Neuronal stem cell (in vitro differentiated cells): ENCODE measurements around the gene IRF6.

Experiments used
- DNase-seq: peaks from one replicate; pipeline ENCODE4 v3.0.0-alpha.2; 2013; ENCODE audit warnings: low spot score
- H2AFZ ChIP-seq: one replicate; pipeline ENCODE4 v1.6.1; 2013; ENCODE audit warnings: mild to moderate bottlenecking, low read length, inconsistent platforms
- H2AK5ac ChIP-seq: 2 replicates; pipeline ENCODE4 v1.6.1; 2013; ENCODE audit warnings: low read depth, mild to moderate bottlenecking, inconsistent platforms, low read length, moderate library complexity, mixed read lengths
- H2BK120ac ChIP-seq: 2 replicates; pipeline ENCODE4 v1.6.1; 2013; ENCODE audit warnings: low read depth, mild to moderate bottlenecking, inconsistent platforms, low read length, moderate library complexity, mixed read lengths
- H2BK12ac ChIP-seq: one replicate; pipeline ENCODE4 v1.6.1; 2013; ENCODE audit warnings: low read length, inconsistent platforms
- H2BK15ac ChIP-seq: 2 replicates; pipeline ENCODE4 v1.6.1; 2013; ENCODE audit warnings: mild to moderate bottlenecking, low read length, inconsistent platforms, mixed read lengths
- H2BK5ac ChIP-seq: one replicate; pipeline ENCODE4 v1.6.1; 2013; ENCODE audit warnings: inconsistent platforms, mild to moderate bottlenecking, low read length, moderate library complexity
- H3K14ac ChIP-seq: one replicate; pipeline ENCODE4 v1.6.1; 2013; ENCODE audit warnings: low read length, inconsistent platforms
- H3K18ac ChIP-seq: 2 replicates; pipeline ENCODE4 v1.6.1; 2013; ENCODE audit warnings: low read length, inconsistent platforms
- H3K23ac ChIP-seq: 2 replicates; pipeline ENCODE4 v1.6.1; 2013; ENCODE audit warnings: low read depth, mild to moderate bottlenecking, mixed read lengths, low read length, inconsistent platforms; ENCODE audit not compliant: poor library complexity
- H3K27ac ChIP-seq: replicated peaks from 3 replicates; pipeline ENCODE4 v1.5.1; 2013; ENCODE audit warnings: low read length, inconsistent platforms
- H3K27me3 ChIP-seq, 3 experiments: 2 replicates each; pipeline ENCODE4 v1.6.1; 2013; ENCODE audit warnings: low read length in 3 of 3, mild to moderate bottlenecking in 2 of 3, inconsistent platforms in 1 of 3, low read depth in 1 of 3, mixed read lengths in 1 of 3, moderate library complexity in 1 of 3; ENCODE audit not compliant: control insufficient read depth in 3 of 3, insufficient read depth in 3 of 3
- H3K36me3 ChIP-seq, 2 donors: replicated peaks in 1 of 2; 2 replicates each; pipeline ENCODE4 v1.6.1; 2013; ENCODE audit warnings: low read length in 2 of 2; ENCODE audit not compliant: control insufficient read depth in 2 of 2, insufficient read depth in 2 of 2
- H3K4ac ChIP-seq: 2 replicates; pipeline ENCODE4 v1.6.1; 2013; ENCODE audit warnings: inconsistent platforms, mild to moderate bottlenecking, low read length, moderate library complexity
- H3K4me1 ChIP-seq, 2 donors: 1 replicate in 1 of 2; 2 replicates in 1 of 2; pipeline ENCODE4 v1.6.1; 2013; ENCODE audit warnings: low read length in 2 of 2, low read depth in 1 of 2; ENCODE audit not compliant: control insufficient read depth in 2 of 2, insufficient read depth in 1 of 2
- H3K4me2 ChIP-seq: one replicate; pipeline ENCODE4 v1.6.1; 2013; ENCODE audit warnings: mild to moderate bottlenecking, low read length, inconsistent platforms; ENCODE audit not compliant: insufficient read depth, poor library complexity, severe bottlenecking
- H3K4me3 ChIP-seq, 2 donors: 2 replicates each; pipeline ENCODE4 v1.5.1; 2013; ENCODE audit warnings: low read length in 2 of 2, mild to moderate bottlenecking in 2 of 2, inconsistent platforms in 1 of 2, moderate library complexity in 1 of 2
- H3K79me1 ChIP-seq: one replicate; pipeline ENCODE4 v1.6.1; 2013; ENCODE audit warnings: low read depth, mild to moderate bottlenecking, inconsistent platforms, low read length, moderate library complexity
- H3K9ac ChIP-seq: one replicate; pipeline ENCODE4 v1.6.1; 2013; ENCODE audit warnings: mild to moderate bottlenecking, low read depth, low read length, inconsistent platforms; ENCODE audit not compliant: poor library complexity
- H3K9me3 ChIP-seq, 2 donors: replicated peaks in 1 of 2; 2 replicates each; pipeline versions ENCODE3 to v1.6.1; 2013; ENCODE audit warnings: low read length in 2 of 2, mild to moderate bottlenecking in 2 of 2, inconsistent platforms in 1 of 2, low read depth in 1 of 2, mixed read lengths in 1 of 2, moderate library complexity in 1 of 2; ENCODE audit not compliant: control insufficient read depth in 2 of 2, insufficient read depth in 1 of 2
- H4K8ac ChIP-seq: one replicate; pipeline ENCODE4 v1.6.1; 2013; ENCODE audit warnings: low read depth, mild to moderate bottlenecking, inconsistent platforms, low read length, moderate library complexity
- H4K91ac ChIP-seq: one replicate; pipeline ENCODE4 v1.6.1; 2013; ENCODE audit warnings: low read length, low read depth, mild to moderate bottlenecking, inconsistent platforms; ENCODE audit not compliant: poor library complexity
- WGBS, 2 donors: extraction: QIAGEN DNeasy Blood & Tissue Kit; methylation state at CpG; one replicate each; pipeline ENCODE4 v1.1.7; 2013; ENCODE audit warnings: missing lambda C conversion rate in 2 of 2, mixed read lengths in 1 of 2; ENCODE audit not compliant: insufficient read length in 2 of 2, insufficient replicate concordance in 1 of 2; ENCODE audit errors: extremely low coverage in 2 of 2; 5-methylcytosine and 5-hydroxymethylcytosine counted together

The IRF6 gene

DNA sequence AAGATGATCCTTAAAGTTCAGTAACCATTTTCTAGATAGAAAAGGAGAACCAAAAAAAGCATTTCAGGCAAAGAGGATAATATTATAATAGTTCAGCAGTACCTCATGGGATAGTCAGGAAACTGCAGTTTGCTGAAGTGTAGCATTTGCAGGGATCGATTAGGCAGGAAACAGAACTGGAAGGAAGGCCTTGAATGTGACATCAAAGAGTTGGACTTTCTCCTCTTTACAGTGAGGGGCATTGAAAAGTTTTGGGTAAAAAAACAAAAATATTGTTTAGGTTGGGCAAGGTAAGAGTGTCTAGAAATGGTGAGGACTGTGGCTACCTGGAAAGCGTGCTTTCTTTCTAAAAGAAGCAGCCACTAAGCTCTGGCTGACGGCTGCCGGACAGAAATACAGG lies 8.0 kb upstream of the IRF6 start:
- no peak overlapping the region for H3K18ac ChIP-seq
- DNase-seq: no peak
- H3K9ac ChIP-seq: no peak overlapping the region
- WGBS, 2 donors: no CpG with 5 or more reads among the region's 4 CpGs
- no peak overlapping the region for H2BK120ac ChIP-seq
- no peaks in the 10 kb centered on the region for H3K9me3 ChIP-seq
- H2BK5ac ChIP-seq: no peak overlapping the region
- H3K4me3 ChIP-seq: no peak overlapping the region
- H3K14ac ChIP-seq: no peak overlapping the region
- no peak overlapping the region for H3K4me2 ChIP-seq
- no peak overlapping the region for H3K4ac ChIP-seq
- no peak overlapping the region for H4K91ac ChIP-seq
- no peak overlapping the region for H3K27ac ChIP-seq
- H3K4me1 ChIP-seq: peaks cover 3 to 4% of the 10 kb centered on the region in 2 donors
- no peaks in the 10 kb centered on the region for H3K79me1 ChIP-seq
- H3K23ac ChIP-seq: no peak overlapping the region
- no peak overlapping the region for H4K8ac ChIP-seq
- H3K36me3 ChIP-seq: no peaks in the 10 kb centered on the region
- no peak overlapping the region for H2BK12ac ChIP-seq
- H2AK5ac ChIP-seq: no peak overlapping the region
- no peak overlapping the region for H2AFZ ChIP-seq
- H2BK15ac ChIP-seq: no peak overlapping the region
- peaks cover 0 to 45% (median 0%) of the 10 kb centered on the region in 3 experiments for H3K27me3 ChIP-seq

DNA sequence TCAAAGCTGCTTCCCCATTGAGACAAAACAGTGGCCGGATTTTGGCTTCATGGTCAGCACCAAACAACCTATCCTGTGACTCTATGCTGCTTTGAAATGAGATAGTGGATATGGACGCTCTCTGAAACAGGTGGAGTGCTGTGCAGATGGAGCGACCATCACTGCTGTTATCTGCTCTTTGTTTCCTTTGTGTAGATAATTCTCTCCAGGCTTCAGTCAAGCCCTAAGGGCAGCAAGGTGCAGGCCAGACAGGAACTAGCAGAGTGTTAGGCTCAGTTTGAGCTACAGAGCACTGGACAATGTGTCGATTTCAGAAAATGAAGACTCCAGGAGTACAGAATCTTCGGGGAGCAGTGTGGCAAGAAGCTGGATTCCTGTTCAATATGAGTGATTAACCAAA lies 4.8 kb upstream of the IRF6 start:
- H3K4me2 ChIP-seq: no peak overlapping the region
- no peaks in the 10 kb centered on the region for H3K36me3 ChIP-seq
- no peak overlapping the region for H3K4ac ChIP-seq
- no CpG with 5 or more reads among the region's 5 CpGs for WGBS, 2 donors
- H3K18ac ChIP-seq: no peak overlapping the region
- H2BK5ac ChIP-seq: no peak overlapping the region
- H3K9ac ChIP-seq: no peak overlapping the region
- no peak overlapping the region for H3K27ac ChIP-seq
- H3K27me3 ChIP-seq: peaks cover 0 to 35% (median 1%) of the 10 kb centered on the region in 3 experiments
- H2BK15ac ChIP-seq: no peak overlapping the region
- H4K91ac ChIP-seq: no peak overlapping the region
- H2BK120ac ChIP-seq: no peak overlapping the region
- no peak for DNase-seq
- H2AFZ ChIP-seq: peak overlapping the region; percentile 73
- peaks cover 0 to under 1% of the 10 kb centered on the region in 2 donors for H3K9me3 ChIP-seq
- no peak overlapping the region for H3K4me3 ChIP-seq
- peaks cover 4 to 7% of the 10 kb centered on the region in 2 donors for H3K4me1 ChIP-seq
- H2AK5ac ChIP-seq: no peak overlapping the region
- no peak overlapping the region for H4K8ac ChIP-seq
- no peak overlapping the region for H2BK12ac ChIP-seq
- H3K79me1 ChIP-seq: no peaks in the 10 kb centered on the region
- no peak overlapping the region for H3K23ac ChIP-seq
- H3K14ac ChIP-seq: no peak overlapping the region

DNA sequence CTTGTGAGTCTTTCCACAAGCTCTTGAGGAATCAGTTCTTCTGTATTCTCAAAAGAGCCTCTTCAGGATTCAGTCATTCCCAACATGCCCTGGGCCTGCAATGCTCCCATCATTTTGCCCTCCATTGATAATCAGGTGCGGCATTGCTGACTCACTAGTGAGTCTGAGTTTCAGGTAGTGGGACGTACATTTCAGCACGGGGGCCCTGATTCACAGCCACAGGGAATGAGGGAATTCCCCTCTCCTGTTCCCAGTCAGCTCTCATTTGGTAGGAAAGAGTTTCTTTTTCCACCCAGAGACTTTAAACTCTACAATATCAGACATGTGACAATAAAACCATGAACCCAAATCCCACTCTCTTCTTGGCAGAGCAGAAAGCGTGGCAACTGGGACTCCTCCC lies 3.7 kb upstream of the IRF6 start:
- no peak for DNase-seq
- Histone ChIP-seq H2BK12ac (no peak overlapping the region), H3K36me3 (no peaks in the 10 kb centered on the region), H3K9ac (no peak overlapping the region), H2BK120ac (no peak overlapping the region), H3K14ac (no peak overlapping the region), H2BK5ac (no peak overlapping the region), H3K18ac (no peak overlapping the region), H3K4ac (no peak overlapping the region), H3K23ac (no peak overlapping the region), H3K4me1 (peaks cover 4 to 8% of the 10 kb centered on the region in 2 donors), H3K27me3 (peaks cover 0 to 42% (median 13%) of the 10 kb centered on the region in 3 experiments), H2BK15ac (no peak overlapping the region), H2AK5ac (no peak overlapping the region), H3K9me3 (peaks cover 0 to 4% of the 10 kb centered on the region in 2 donors), H3K27ac (no peak overlapping the region), H3K4me2 (no peak overlapping the region), H3K79me1 (no peaks in the 10 kb centered on the region), H4K8ac (no peak overlapping the region), H3K4me3 (no peak overlapping the region), H2AFZ (no peak overlapping the region), H4K91ac (no peak overlapping the region)
- no CpG with 5 or more reads among the region's 4 CpGs for WGBS, 2 donors

DNA sequence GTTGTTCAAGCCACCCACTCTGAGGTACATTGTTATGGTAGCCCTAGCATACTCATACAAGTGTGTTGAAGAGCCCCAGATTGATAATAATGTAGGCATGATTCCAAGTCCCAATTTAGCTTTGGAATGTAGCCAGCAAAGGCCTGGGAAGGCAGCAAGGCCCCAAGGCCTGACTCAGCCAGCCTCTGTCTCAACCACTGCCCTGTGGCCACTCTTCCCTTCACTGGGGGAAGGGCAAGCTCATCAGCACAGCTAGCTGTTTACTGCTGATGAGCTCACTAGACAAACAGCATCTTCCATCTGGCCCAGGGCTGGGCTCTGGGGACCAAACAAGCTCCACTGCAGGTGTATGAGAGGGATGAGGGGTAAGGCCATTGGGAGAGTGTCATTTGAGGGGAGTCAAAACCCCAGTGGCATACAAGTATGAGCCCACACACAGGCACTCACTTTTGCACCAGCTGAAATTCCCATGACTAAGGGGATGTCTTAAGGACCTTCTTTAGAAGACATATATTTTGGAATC lies 2.2 kb upstream of the IRF6 start:
- Histone ChIP-seq H3K4ac (no peak overlapping the region), H3K27me3 (peaks cover 0 to 49% (median 21%) of the 10 kb centered on the region in 3 experiments), H2BK12ac (no peak overlapping the region), H3K36me3 (no peaks in the 10 kb centered on the region), H3K4me2 (no peak overlapping the region), H2BK15ac (no peak overlapping the region), H3K14ac (no peak overlapping the region), H3K27ac (no peak overlapping the region), H2BK5ac (no peak overlapping the region), H3K9me3 (peaks cover 0 to 4% of the 10 kb centered on the region in 2 donors), H2AK5ac (no peak overlapping the region), H3K18ac (no peak overlapping the region), H3K79me1 (no peaks in the 10 kb centered on the region), H4K8ac (no peak overlapping the region), H2BK120ac (no peak overlapping the region), H2AFZ (no peak overlapping the region), H3K4me3 (no peak overlapping the region), H3K9ac (no peak overlapping the region), H3K4me1 (peaks cover 4 to 8% of the 10 kb centered on the region in 2 donors), H4K91ac (no peak overlapping the region), H3K23ac (peak overlapping the region; percentile 38)
- DNase-seq: no peak
